NCI-H2196 (cell line): Measurements from ENCODE around the gene DBNDD1.

ENCODE experiments used
- DNase-seq: peaks from one replicate; lab custom pipeline; 2025; ENCODE audit not compliant: unreplicated experiment; lab: John Stamatoyannopoulos, UW

DBNDD1 gene

DNA sequence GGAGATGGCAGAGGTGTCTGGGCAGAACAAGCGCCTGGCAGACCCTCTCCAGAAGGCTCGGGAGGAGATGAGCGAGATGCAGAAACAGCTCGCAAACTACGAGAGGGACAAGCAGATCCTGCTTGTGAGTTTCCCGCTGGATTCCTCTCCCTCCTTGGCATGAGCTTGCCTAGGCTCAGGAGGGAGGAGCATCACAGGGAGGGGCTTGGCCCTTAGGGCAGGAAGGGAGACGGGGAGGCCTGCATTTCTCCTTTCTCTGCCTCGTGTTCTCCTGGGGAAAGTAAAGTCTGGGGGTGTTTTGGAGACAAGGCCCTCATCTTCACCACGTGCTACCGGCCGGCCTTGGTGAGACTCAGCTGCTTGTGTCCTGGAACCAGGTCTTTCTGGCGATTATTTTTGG lies 18.0 kb upstream of the DBNDD1 start:
- no peak for DNase-seq

DNA sequence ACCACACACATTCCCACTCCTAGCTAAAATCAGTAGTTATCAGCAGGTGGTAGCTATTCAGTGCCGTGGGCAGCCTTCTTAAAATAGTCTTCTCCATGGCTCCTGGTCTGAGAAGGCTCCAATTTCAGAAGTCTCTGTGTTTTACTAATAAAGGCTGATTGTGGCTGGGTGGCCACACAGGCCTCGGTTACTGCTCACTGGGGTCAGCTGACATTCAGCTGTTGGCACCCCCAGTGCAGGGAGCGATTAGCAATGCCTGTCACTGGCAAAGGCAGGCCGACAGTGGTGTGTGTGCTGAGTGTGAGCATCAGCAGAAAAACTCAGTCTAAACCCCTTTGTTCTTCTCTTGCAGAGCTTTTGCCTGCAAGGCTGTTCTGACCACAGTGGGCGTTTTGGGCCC lies 16.6 kb upstream of the DBNDD1 start:
- DNase-seq = no peak

DNA sequence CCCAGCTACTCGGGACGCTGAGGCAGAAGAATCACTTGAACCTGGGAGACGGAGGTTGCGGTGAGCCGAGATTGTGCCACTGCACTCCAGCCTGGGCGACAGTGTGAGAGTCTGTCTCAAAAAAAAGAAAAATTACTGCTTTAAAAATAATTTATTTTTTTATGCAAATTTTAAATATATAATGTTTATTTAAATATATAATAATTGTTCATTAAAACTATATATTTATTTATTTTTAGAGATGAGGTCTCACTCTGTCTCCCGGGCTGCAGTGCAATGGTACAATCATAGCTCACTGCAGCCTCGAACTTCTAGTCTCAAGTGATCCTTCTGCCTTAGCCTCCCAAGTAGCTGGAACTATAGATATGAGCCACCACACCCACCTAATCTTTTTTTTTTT lies 15.2 kb upstream of the DBNDD1 start:
- DNase-seq = no peak

DNA sequence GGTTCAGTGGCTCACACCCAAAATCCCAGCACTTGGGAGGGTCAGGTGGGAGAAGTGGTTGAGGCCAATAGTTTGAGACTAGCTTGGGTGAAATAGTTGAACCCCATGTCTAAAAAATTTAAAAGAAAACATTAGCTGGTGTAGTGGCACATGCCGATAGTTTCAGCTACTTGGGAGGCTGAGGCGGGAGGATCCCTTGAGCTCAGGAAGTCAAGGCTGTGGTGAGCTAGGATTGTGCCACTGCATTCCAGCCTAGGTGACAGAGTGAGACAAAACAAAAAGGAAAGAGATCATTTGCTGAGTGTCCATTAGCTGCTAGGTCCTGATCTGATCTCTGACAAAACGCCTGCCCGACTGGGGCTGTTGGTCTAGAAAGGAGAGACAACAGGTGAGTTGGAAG lies 14.1 kb upstream of the DBNDD1 start:
- DNase-seq = no peak

DNA sequence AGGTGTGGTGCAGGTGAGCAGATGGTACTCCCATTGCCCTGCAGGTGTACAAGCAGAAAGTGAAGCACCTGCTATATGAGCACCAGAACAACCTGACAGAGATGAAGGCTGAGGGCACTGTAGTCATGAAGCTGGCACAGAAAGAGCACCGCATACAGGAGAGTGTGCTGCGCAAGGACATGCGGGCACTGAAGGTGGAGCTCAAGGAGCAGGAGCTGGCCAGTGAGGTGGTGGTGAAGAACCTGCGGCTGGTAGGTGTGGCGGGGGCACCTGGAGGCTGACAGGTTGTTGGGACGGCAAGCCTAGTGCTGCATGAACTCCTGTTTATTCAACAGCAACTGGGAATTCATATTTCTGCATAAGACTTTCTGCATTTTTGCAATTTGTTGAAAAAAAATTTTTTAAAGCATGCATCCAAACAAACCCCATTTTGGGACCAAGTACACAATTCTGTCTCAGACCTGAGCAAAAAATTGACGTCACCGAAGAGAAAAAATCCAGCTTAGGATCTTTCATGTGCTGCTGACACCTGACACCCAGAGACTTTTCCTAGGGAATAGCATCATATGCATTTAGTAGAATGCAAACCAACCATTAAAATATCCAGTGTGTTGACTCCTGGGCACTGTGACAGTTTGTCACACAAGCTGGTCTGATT lies 13.5 kb upstream of the DBNDD1 start:
- DNase-seq = no peak

DNA sequence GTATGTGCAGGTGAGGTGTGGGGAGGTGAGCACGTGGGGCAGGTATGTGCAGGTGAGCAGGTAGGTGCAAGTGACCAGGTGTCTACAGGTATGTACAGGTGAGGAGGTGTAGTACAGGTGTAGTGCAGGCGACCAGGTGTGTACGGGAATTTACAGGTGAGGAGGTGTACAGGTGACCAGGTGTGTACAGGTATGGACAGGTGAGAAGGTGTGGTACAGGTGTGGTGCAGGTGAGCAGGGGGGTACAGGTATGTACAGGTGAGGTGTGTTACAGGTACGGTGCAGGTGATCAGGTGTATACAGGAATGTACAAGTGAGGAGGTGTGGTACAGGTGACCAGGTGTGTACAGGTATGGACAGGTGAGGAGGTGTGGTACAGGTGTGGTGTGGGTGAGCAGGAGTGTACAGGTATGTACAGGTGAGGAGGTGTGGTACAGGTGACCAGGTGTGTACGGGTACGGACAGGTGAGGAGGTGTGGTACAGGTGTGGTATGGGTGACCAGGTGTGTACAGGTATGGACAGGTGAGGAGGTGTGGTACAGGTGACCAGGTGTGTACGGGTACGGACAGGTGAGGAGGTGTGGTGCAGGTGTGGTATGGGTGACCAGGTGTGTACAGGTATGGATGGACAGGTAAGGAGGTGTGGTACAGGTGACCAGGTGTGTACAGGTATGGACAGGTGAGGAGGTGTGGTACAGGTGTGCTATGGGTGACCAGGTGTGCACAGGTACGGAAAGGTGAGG lies 12.8 kb upstream of the DBNDD1 start:
- DNase-seq = no peak

DNA sequence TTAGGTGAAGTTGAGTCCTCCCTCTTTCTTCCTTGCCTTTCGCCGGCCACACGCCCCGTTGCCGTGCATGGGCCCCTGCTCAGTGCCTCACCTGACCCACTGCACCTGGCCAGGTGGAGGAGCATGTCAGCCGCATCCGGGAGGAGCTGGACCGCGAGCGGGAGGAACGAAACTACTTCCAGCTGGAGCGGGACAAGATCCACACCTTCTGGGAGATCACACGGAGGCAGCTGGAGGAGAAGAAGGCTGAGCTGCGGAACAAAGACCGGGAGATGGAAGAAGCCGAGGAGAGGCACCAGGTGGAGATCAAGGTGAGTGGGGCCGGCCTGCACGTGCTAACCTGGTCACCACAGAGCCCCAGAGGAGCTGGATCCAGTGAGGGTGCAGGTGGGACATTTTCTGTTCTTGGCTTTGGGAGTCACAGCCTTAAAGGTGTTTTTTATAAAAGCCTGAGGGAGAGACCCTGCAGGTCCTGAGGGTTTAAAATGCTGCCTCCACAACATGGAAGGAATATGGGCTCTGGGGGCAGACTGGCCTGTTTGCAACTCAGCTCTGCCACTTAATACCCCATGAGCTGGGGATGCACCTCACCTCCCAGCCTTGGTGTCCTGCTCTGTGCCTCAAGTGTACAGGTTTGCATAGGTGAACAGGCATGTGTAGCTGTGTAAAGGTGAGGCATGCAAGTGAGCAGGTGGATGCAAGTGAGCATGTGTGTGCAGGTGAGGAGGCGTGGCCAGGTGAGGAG lies 12.1 kb upstream of the DBNDD1 start:
- DNase-seq = no peak

DNA sequence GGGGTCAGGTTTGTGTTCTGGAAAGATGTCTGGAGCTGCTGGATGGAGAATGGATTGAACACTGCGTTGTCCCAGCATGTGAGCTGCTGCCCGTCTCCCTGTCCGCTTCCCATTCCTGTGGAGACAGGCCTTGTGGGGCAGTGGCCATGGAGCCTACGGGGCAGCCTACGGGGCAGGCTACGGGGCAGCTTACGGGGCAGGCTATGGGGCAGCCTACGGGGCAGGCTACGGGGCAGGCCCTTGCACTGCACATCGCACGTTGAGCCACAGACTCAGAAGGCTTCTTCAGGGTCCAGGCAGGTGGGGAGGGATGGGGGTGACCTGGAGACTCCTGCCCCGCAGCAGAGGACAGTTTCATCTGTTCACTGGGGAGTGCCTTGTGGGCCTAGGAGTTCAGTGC lies 9.7 kb upstream of the DBNDD1 start:
- no peak for DNase-seq

DNA sequence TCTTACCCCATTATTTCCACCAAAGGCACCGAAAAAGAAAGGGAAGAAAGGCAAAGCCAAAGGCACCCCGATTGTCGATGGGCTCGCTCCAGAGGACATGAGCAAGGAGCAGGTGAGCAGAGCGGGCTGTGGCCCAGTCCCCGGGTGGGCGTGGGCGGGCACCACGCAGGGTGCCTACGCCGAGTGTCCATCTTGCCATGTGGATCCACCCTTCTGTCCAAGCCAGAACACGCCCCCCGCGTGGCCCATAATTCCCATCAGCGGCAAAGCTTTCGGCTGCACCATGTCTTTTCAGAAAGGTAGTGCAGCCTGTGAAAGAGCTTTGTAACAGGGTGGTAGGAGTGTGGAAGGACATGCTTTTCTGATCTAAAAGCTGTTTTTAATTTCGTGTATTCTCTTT lies 8.4 kb upstream of the DBNDD1 start:
- no peak for DNase-seq

DNA sequence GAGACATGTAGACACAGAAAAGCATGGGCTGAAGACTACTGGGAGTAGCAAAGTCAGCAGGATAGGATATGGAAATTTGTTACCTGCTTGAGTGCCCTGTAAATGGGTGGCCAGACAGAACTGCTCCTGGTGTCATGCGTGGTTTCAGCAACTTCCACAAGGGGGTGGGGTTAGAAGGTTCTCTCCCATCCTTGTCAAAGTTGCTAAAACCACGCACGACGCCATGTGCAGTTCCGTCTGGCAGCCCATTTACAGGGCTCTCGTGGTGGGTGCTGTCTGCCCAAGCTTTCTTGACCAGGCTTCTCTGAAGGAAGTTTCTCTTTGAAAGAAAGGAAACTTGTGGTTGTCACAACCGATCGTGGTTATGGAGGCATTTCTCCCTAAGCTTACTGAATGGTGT lies 6.9 kb upstream of the DBNDD1 start:
- no peak for DNase-seq

DNA sequence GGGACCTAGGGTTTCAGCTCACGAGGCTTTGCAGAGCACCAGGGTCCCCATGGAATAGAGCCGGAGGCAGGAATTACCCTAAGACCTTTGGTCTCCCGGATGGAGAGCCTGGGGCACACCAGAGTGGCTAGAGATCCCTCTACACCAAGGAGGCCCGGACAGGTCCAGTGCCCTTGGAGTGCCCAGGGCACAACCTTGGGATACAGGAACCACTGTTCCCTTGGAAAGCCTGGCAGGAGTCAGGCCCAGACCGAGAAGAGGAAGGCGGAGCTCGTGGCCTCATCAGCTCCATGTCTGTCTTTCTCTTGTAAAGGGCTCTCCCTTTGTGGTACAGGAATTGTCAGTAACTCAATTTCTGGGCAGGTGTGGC lies 3.8 kb upstream of the DBNDD1 start:
- DNase-seq = no peak

DNA sequence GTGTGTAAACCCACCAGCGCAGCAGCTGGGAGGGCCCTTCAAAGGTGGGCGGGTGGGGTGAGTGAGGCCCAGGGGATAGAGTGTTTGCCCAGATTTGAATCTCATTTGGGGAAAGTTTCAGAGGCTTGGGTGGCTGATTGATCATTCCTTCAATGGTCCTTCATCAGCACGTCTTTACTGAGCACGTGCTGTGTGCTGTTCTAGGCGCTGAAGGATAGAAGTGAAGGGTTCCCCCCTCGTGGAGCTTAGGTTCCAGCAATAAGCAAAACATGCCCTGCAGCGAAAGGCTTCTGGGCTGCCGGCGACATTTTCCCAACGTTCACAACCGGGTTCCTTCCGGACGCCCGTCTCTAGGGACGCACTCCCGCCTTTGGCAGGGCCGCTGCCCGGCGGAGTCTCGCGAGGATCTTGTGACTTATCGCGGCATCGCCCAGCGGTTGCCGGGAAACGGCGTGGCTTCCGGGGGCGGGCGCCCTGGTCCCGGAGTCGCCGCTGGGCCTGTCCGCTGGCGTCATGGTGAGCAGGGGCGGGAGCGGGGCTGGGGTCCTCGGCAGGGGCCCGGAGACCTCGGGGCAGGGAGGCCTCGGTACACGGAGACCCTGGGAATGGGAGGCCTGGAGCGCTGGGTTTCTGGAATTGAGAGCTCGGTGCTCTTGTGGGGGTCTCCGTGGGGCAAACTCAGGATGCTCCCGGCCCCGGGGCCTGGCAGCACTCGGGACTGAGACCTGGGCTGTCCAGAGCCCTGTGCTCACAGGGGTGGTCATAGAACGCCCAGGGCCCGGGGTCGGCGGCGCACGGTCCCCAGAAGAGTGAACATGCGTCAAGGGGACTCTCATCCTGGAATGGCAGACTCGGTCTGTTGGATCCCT lies 3.2 kb upstream of the DBNDD1 start:
- DNase-seq = peak; percentile 85

DNA sequence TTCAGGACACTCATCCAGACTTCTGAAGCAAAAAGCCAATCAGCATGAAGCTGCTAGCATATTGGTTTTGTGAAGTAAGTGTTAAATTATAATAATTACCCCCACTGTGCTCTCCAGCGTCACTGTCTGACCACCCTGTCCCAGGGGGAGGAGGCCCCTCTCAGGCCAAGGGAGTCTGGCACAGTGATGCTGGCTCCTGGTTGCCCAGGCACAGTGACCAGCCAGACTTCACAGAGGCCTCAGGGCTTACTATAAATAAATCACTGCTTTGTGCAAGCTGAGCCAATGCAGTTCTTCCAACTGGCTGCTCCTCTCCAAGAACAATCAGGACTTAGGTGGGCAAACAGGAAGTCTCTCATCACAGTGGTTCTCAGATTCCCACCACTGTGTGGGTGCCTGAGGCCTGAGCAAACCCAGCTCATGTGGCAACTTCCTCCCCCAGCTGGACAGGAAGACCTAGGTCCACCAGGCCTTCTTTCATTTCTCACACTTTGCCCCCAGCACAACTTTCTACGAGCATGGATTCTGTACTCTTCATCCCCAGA lies 1.7 kb upstream of the DBNDD1 start:
- DNase-seq = no peak

DNA sequence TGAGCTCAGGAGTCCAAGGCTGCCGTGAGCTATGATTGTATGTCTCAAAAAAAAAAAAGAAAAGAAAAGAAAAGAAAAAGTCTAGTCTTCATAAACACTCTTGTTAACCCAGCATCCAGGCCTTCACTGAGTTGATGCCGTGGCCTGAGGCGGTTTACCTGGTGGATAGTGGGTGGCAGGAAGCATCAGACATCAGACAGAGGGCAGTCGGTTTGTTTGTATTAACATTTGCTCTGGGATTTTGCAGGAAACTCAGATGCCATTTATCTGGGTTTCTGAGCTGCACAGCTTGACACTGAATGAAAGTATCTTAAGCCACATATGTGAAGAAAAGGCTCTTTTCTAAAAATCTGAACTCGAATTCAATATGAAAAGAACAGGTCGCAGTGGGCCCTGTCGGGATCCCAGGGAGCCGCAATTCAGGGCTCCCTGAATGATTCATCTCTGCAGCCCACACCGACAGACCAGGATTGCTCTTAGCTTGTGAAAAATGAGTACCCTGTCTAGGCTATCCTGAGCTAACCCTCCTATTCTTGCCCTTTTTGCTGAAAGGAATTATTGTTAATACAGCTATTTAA lies 1.1 kb upstream of the DBNDD1 start:
- DNase-seq = no peak

DNA sequence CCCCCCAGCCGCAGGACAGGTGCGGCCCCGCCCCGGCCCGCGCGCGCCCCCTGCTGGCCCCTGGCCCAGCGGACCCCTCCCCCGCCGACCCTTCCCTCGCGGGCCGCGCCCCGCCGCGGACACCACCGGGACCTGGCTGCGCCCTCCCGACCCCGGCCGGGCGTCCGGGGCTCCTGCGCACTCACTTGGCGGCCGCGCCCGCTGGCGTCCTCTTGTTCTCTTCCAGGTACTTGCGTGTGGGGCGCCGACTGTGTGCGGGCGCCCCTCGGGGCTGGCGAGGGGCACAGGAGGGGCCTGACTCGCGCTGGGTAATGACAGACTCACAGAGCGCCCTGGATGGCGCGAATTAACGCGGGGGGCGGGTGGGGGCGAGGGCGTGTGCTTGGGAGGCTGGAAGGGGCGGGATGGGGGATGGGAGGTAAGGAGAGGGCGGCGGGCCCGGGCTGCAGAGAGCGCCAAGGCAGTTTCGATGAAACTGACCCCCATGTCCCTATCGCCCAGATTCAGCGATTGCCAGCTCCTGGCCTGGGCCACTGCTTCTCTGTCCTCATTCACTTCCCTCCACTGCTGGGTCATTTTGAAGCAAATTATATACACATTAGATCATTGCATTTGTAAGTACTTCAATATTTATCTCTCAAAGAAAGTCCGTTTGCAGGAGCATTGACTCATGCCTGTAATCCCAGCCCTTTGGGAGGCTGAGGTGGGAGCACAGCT lies 445 bp upstream of the DBNDD1 start:
- peak; percentile 25 for DNase-seq

DNA sequence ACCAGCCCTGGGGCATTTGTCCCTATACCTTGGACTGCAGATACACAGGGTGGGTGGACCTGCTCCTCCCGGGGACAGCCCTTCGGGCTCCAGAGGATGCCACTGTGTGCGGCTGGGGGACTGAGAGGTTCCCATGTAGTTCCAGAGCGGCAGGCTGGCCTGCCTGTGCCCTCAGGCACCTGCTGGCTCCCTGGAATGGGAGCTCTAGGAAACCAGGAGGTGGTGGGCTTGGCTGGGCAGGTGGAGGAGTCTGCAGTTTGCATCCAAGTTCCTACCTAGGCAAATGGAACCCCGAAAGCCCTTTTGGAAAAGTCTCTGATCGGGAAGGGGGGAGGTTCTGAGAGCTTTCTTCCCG lies 982 bp downstream of the DBNDD1 start:
- DNase-seq = no peak

DNA sequence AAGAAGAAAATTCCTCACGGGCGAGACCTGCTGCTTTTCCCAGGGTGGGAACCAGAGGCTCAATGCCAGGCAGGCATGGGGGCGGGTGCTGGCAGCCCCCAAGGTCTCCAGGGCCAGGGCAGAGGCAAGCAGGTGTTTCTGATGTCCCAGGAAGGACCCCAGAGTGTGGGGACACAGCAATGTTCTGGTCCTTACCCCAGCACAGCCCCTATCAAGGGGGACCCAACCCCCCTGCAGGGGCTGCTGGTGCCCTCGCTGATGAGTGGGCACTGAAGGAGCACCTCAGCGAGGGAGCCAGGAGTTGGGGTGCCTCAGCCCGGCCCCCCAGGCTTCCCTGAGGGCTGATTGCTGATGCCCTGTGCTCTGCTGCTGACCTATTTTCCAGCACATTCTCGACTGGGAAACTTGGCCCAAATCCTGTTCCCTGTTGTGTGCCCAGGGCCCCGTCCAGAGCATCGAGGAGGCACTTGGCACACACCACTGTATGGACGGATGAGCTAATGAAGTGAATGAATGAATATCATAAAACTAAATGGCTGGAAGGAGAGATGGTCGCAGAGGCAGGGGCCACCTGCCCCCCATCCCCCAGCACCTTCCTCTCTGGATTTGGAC lies 2.8 kb downstream of the DBNDD1 start:
- no peak for DNase-seq

DNA sequence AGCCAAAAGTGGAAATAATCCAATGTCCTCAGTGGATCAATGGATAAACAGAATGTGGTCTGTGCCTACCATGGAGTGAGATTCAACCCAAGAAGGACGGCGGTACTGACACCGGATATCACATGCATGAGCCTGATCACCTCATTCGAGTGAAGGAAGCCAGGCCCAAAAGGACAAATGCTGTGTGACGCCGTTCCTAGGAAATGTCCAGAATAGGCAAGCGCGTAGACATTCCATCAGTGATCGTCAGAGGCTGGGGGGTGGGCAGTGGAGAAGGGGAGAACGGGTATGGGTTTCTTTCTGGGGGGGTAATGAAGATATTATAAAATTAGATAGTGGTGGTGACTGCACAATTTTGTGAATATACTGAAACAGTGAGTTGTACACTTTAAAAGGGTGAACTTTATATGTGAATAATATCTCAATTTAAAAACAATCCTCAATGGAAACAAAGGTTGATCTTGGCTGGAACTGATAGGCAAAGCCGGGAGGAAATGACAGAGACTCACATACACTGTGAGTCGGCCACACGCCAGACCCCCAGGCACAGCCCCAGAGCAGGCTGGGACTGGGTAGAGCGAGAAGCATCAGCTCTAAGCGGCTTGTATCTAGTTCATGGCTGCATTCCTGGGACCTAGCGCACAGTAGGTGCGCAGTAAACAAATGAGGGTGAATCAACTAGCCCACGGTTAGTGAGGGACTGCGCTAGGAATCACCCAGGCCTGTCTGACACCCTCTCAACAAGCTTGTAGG lies 3.5 kb downstream of the DBNDD1 start:
- DNase-seq = no peak
